VCaP (cell line): ENCODE data around the gene RANBP2.
"Not testable (repeated sequence)": the region's sequence is repeated elsewhere in the genome, so short reads cannot be mapped to it uniquely, and the experiment has no call there.

Experiments used
- H3K27ac ChIP-seq: fragments of 450-650 bp; 2 replicates; pipeline ENCODE4 v1.5.1; 2017
- CTCF ChIP-seq: fragments of 450-650 bp; conservative IDR thresholded peaks from 2 replicates; pipeline ENCODE4 v1.5.1; 2017; ENCODE audit warnings: mild to moderate bottlenecking, moderate library complexity

RANBP2 gene

GRCh38 chr2:108719149-108720044, at the start of gene RANBP2:
Gene RANBP2 (plus strand): TSS chr2:108719482. CDS start chr2:108719607, 125 bp downstream.
- peak within 1 kb of the TSS; percentile 95 for H3K27ac ChIP-seq
- TF ChIP-seq CTCF: no peak

- not testable (repeated sequence) for H3K27ac ChIP-seq
Measured at GRCh38 chr2:108670282-108670681, 49.0 kb upstream of the RANBP2 start.

- H3K27ac ChIP-seq: not testable (repeated sequence)
Measured at GRCh38 chr2:108672200-108672805, 47.0 kb upstream of the RANBP2 start.

- H3K27ac ChIP-seq: peak overlapping the region; percentile 64; the same call in 1 of the 2 replicates
Measured at GRCh38 chr2:108676522-108676921, 42.8 kb upstream of the RANBP2 start.

- peak overlapping the region; percentile 64; the same call in 1 of the 2 replicates for H3K27ac ChIP-seq
Measured at GRCh38 chr2:108677239-108677744, 42.0 kb upstream of the RANBP2 start.

- H3K27ac ChIP-seq: peak overlapping the region; percentile 64
Measured at GRCh38 chr2:108678198-108678651, 41.1 kb upstream of the RANBP2 start.

GRCh38 chr2:108680805-108681204, 38.5 kb upstream of the RANBP2 start:
- peak overlapping the region; percentile 31; the same call in 1 of the 2 replicates for H3K27ac ChIP-seq

- H3K27ac ChIP-seq: peak overlapping the region; percentile 66
Measured at GRCh38 chr2:108688818-108689756, 30.2 kb upstream of the RANBP2 start.

- peak overlapping the region; percentile 66 for H3K27ac ChIP-seq
Measured at GRCh38 chr2:108690001-108690400, 29.3 kb upstream of the RANBP2 start.

- no peak for TF ChIP-seq CTCF
- peak overlapping the region; percentile 66 for H3K27ac ChIP-seq
Measured at GRCh38 chr2:108691447-108691846, 27.8 kb upstream of the RANBP2 start.

- peak overlapping the region; percentile 28; the same call in 1 of the 2 replicates for H3K27ac ChIP-seq
- no peak for TF ChIP-seq CTCF
Measured at GRCh38 chr2:108701208-108701607, 18.1 kb upstream of the RANBP2 start.
